RWPE2 (cell line): ENCODE measurements around the gene KATNIP.

Experiments
- ATAC-seq: fragments of 200-7000 bp; cut with Tn5 transposase; 3 replicates; pipeline ENCODE4 v1.9.1; 2021; ENCODE audit warnings: low read depth
- DNase-seq: peaks from one replicate; pipeline ENCODE4 v3.0.0-alpha.2; 2020; ENCODE audit warnings: low spot score
- H3K27ac ChIP-seq: fragments of 450-650 bp; 2 replicates; pipeline ENCODE4 v1.5.1; 2017; ENCODE audit warnings: mild to moderate bottlenecking; ENCODE audit not compliant: poor library complexity, severe bottlenecking
- H3K27me3 ChIP-seq: fragments of 250-450 bp; sonication (Bioruptor Pico); 2 replicates; pipeline ENCODE4 v1.5.1; 2021; ENCODE audit warnings: mild to moderate bottlenecking, moderate library complexity; ENCODE audit not compliant: insufficient read depth, poor library complexity, severe bottlenecking
- H3K36me3 ChIP-seq: fragments of 250-450 bp; sonication (Bioruptor Pico); 2 replicates; pipeline ENCODE4 v1.5.1; 2020; ENCODE audit warnings: low read depth, mild to moderate bottlenecking, moderate library complexity
- H3K4me1 ChIP-seq: fragments of 250-450 bp; sonication (Bioruptor Pico); 2 replicates; pipeline ENCODE4 v1.5.1; 2021; ENCODE audit warnings: mild to moderate bottlenecking, moderate library complexity; ENCODE audit not compliant: insufficient read depth, poor library complexity, severe bottlenecking
- H3K4me3 ChIP-seq: fragments of 250-450 bp; sonication (Bioruptor Pico); 2 replicates; pipeline ENCODE4 v1.5.1; 2021; ENCODE audit warnings: mild to moderate bottlenecking, moderate library complexity; ENCODE audit not compliant: severe bottlenecking
- H3K9me3 ChIP-seq: fragments of 250-450 bp; sonication (Bioruptor Pico); 2 replicates; pipeline ENCODE4 v1.5.1; 2021; ENCODE audit warnings: mild to moderate bottlenecking, moderate library complexity; ENCODE audit not compliant: severe bottlenecking
- CTCF ChIP-seq: fragments of 450-650 bp; IDR thresholded peaks from one replicate; pipeline ENCODE4 v1.5.1; 2017; ENCODE audit warnings: mild to moderate bottlenecking, moderate library complexity; ENCODE audit not compliant: poor library complexity, severe bottlenecking

Gene KATNIP

GRCh38 chr16:27585200-27585599 lies 35.3 kb downstream of the KATNIP start:
- Histone ChIP-seq H3K36me3 (no peaks in the 10 kb centered on the region; the same call in 1 of the 2 replicates), H3K27me3 (no peaks in the 10 kb centered on the region), H3K9me3 (no peaks in the 10 kb centered on the region), H3K4me1 (no peaks in the 10 kb centered on the region), H3K4me3 (no peak overlapping the region), H3K27ac (no peak overlapping the region)
- DNase-seq (no peak), ATAC-seq (no peak)
- no peak for TF ChIP-seq CTCF

DNA sequence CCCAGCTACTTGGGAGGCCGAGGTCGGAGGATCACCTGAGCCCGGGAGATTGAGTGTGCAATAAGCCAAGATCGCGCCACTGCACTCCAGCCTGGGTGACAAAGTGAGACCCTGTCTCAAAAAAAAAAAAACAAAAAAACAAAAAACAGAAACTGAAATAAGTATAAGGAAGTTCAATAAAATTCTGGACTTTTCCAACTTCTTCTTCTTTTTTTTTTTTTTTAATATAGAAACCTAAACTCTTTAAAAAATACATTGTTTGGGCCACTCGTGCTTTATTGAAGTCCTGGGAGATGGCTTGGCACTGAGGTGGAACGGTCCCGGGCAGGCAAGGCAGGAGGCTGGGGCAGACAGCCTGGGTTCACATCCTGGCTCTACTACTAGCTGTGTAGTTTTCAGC lies 36.8 kb downstream of the KATNIP start:
- no peak for TF ChIP-seq CTCF

GRCh38 chr16:27588057-27588456 lies 38.1 kb downstream of the KATNIP start:
- no peaks in the 10 kb centered on the region for H3K36me3 ChIP-seq
- no peaks in the 10 kb centered on the region for H3K27me3 ChIP-seq
- ATAC-seq = no peak
- DNase-seq = no peak
- H3K27ac ChIP-seq = no peak overlapping the region
- no peaks in the 10 kb centered on the region for H3K9me3 ChIP-seq
- TF ChIP-seq CTCF = no peak
- H3K4me1 ChIP-seq = no peaks in the 10 kb centered on the region
- H3K4me3 ChIP-seq = no peak overlapping the region

More for the DNA sequence above, 36.8 kb downstream of the KATNIP start:
- Histone ChIP-seq H3K9me3 (no peaks in the 10 kb centered on the region), H3K36me3 (no peaks in the 10 kb centered on the region; the same call in 1 of the 2 replicates), H3K27ac (no peak overlapping the region), H3K4me1 (no peaks in the 10 kb centered on the region), H3K27me3 (no peaks in the 10 kb centered on the region), H3K4me3 (no peak overlapping the region)
- no peak for DNase-seq
- ATAC-seq = no peak

DNA sequence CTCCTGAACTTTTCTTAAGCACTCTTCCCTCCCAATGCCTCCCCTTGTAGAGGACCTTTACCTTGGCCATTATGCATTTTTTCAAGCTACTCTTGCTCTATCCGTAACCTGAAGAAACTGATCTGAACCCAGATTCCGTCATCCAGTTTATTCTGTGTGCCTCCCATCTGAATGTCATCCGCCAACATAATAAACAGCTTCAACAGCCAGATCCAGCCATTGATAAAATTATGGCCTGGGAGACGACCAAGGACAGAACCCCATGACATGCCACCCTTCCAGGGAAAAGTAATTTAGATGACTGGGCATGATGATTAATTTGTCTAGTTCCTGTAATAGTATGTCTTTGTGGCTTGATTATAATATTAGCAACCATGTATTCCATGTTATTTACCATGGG lies 41.9 kb downstream of the KATNIP start:
- Histone ChIP-seq H3K36me3 (no peaks in the 10 kb centered on the region), H3K4me3 (no peak overlapping the region), H3K27ac (no peak overlapping the region), H3K9me3 (no peaks in the 10 kb centered on the region), H3K27me3 (no peaks in the 10 kb centered on the region), H3K4me1 (no peaks in the 10 kb centered on the region)
- DNase-seq (no peak), ATAC-seq (no peak)
- TF ChIP-seq CTCF = no peak

DNA sequence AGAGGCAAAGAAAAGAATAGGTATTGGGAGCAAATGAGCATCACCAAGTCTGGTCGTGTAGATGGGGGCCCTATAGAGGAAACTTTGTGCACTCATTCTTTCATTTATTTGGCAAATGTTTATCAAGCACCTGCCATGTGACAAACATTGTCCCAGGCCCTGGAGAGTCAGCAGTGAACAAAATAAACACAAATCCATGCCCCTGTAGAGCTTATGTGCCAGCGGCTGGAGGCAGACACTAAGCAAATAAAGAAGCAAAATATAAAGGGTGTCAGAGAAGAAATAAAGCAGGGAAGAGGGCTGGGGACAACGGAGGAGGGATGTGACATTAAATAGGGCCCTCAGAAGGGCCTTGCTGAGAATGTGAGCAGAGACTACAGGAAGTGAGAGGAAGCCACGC lies 45.5 kb downstream of the KATNIP start:
- no peaks in the 10 kb centered on the region for H3K36me3 ChIP-seq
- H3K27ac ChIP-seq = no peak overlapping the region
- no peak for ATAC-seq
- TF ChIP-seq CTCF = no peak
- H3K4me1 ChIP-seq = no peaks in the 10 kb centered on the region
- no peak for DNase-seq
- H3K9me3 ChIP-seq = no peaks in the 10 kb centered on the region
- H3K4me3 ChIP-seq = no peak overlapping the region
- H3K27me3 ChIP-seq = no peaks in the 10 kb centered on the region
